ENCODE data around the gene CCDC152.

Gene CCDC152

DNA sequence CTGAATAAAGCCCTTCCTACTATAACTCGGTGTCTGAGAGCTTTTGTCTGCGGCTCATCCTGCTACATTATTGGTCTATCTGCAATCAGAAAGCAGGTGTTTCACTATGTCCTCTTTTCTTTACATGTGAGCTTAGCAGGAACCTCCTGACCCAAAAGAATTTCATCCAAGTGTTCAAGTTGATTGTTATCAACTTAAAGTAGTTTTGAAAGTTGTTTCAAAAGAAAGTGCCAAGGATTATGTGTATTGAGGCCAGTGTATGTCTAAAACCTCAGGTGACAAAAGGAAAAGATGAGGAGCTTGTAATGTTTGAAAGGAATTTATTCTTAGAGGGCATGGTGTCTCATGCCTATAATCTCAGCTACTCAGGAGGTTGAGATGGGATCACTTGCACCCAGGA, 63.1 kb downstream of the CCDC152 start:
- H3K4me3 ChIP-seq (ENCODE audit: low read depth, low read length): no peak overlapping the region
- DNase-seq (ENCODE audit: low read depth, low spot score): no peak
- in situ Hi-C loops (cut with HindIII; ENCODE audit: low sequenced_read_pairs): no loop called here
- no peak for TF ChIP-seq CTCF (IDR thresholded peaks at IDR 0.05; ENCODE audit: low read depth, low read length)

DNA sequence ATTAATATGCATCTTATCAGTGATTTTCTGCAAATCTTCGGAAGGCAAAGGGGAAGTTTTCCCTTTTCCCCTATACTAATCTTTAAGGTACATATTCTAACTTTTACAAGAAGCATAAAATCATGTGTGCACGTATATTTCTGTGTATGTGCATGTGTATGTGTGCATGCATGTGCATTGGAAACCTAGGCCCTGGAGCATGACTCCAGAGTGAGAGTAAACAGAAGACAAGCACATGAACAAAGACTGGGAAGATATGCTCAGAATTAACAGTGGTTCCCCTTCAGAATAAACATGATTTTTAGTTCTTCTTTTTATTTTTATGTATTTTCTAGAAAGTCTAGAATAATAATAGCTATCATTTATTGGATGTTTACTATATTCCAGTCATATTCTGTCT, 65.9 kb downstream of the CCDC152 start:
- H3K4me3 ChIP-seq (ENCODE audit: low read depth, low read length): no peak overlapping the region
- no peak for TF ChIP-seq CTCF (IDR thresholded peaks at IDR 0.05; ENCODE audit: low read depth, low read length)
- no peak for DNase-seq (ENCODE audit: low read depth, low spot score)
- in situ Hi-C loops (cut with HindIII; ENCODE audit: low sequenced_read_pairs): no loop called here

DNA sequence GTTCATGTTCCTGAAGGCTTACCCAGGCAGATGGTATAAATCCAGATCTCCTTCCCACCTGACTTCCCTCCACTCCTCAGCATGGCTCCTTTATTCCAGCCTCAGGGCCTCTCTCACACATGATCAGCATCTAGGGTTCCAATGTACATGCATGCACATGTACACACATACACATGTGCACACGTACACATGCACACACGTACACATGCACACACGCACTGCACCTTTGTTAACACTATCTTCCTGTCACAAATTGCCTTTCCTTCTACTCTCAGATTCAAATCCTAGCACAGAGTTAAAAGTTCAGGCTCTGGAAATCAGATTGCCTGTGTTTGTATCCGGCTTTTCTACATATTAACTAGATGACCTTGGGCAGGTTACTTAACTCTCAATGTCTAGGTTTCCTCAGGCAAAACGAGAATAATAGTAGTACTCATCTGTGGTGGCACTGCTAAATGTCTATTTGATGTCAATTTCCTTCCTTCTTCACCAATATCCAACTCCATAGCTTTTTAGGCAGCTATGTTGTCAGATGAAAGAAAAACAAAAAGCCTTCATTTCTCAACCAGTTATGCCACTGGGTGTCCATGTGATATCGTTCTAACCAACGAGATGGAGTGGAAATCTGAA, 67.8 kb downstream of the CCDC152 start:
- TF ChIP-seq CTCF (IDR thresholded peaks at IDR 0.05; ENCODE audit: low read depth, low read length): no peak
- no peak overlapping the region for H3K4me3 ChIP-seq (ENCODE audit: low read depth, low read length)
- DNase-seq (ENCODE audit: low read depth, low spot score): no peak
- in situ Hi-C loops (cut with HindIII; ENCODE audit: low sequenced_read_pairs): no loop called here

GRCh38 chr5:42825422-42826148, 69.0 kb downstream of the CCDC152 start:
- no peak overlapping the region for H3K4me3 ChIP-seq (ENCODE audit: low read depth, low read length)
- TF ChIP-seq CTCF (IDR thresholded peaks at IDR 0.05; ENCODE audit: low read depth, low read length): no peak
- in situ Hi-C loops (cut with HindIII; ENCODE audit: low sequenced_read_pairs): no loop called here

GRCh38 chr5:42826757-42827515, 70.3 kb downstream of the CCDC152 start:
- TF ChIP-seq CTCF (IDR thresholded peaks at IDR 0.05; ENCODE audit: low read depth, low read length): no peak
- H3K4me3 ChIP-seq (ENCODE audit: low read depth, low read length): no peak overlapping the region
- DNase-seq (ENCODE audit: low read depth, low spot score): no peak
- in situ Hi-C loops (cut with HindIII; ENCODE audit: low sequenced_read_pairs): no loop called here

More at GRCh38 chr5:42825422-42826148, 69.0 kb downstream of the CCDC152 start:
- DNase-seq (ENCODE audit: low read depth, low spot score): no peak

DNA sequence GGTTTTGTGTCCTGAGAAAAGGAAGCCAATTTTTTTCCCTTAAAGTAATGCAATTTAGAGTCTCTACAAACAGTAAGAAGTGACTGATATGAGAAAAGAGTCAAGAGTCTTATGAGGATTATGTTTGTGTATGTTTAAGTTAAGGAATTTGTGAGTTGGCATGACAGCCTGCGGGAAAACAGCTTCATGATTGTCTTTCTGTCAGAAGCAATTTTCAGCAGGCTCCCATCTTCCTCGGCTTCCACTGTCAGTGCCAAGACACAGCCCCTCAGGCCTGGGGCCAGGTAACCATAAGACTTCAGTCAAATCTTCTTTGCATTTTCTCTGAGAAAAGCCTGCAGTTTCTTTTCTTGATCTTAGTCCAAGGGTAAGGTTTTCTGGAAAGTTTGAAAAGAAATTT, 72.1 kb downstream of the CCDC152 start:
- H3K4me3 ChIP-seq (ENCODE audit: low read depth, low read length): no peak overlapping the region
- no peak for TF ChIP-seq CTCF (IDR thresholded peaks at IDR 0.05; ENCODE audit: low read depth, low read length)
- DNase-seq (ENCODE audit: low read depth, low spot score): no peak
- in situ Hi-C loops (cut with HindIII; ENCODE audit: low sequenced_read_pairs): no loop called here
